GM15510 (cell line): Measurements from ENCODE around the gene PLCXD1.

Experiments used
- POLR2A ChIP-seq: IDR thresholded peaks from 3 replicates; pipeline ENCODE4 v1.6.1; 2011; ENCODE audit warnings: borderline replicate concordance; ENCODE audit not compliant: insufficient read length; ENCODE audit errors: extremely low read depth

The PLCXD1 gene

DNA sequence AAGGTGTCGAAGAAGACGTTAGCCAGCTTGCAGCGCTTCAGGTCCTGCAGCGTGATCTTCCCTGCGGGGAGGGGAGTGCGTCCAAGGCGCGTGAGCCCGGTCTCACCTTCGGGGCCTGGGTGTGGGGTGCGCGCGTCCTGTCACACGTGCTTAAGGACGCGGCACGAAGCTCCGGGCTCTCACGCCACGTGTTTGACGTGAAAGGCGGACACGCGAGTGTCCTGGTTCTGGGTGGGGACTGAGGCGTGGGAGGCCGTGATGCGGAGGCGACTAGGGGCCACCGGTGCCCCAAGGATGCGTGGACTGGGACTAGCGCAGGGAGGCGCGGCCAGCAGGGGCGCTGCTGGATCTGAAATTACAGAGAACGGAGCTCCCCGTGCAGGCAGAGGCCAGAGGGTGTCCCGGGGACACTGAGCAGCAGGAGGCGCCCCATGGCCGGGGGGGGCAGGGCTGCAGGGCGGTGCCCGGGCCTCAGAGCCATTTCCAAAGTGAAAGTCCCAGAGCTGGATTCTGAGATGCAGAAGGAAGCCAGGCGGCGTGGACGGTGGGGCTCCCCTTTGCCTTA is 57.7 kb downstream of the PLCXD1 start:
- no peak for TF ChIP-seq POLR2A

DNA sequence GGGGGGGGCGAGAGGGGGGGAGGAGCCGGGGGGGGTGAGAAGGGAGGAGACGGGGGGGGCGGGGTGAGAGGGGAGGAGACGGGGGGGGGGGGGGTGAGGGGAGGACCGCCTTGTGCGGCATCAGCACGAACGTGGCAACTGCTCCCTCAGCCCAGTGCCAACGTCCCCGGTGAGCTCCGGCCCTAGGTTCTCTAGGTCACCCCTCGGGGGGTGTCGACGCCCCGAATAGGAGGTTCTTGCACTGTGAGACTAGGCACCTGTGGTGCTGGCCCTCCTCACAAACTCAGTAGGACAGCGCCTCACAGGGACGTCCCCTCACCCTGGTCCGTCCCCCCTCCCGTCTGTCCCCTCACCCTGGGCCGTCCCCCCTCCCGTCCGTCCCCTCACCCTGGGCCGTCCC is 58.9 kb downstream of the PLCXD1 start:
- TF ChIP-seq POLR2A = no peak

DNA sequence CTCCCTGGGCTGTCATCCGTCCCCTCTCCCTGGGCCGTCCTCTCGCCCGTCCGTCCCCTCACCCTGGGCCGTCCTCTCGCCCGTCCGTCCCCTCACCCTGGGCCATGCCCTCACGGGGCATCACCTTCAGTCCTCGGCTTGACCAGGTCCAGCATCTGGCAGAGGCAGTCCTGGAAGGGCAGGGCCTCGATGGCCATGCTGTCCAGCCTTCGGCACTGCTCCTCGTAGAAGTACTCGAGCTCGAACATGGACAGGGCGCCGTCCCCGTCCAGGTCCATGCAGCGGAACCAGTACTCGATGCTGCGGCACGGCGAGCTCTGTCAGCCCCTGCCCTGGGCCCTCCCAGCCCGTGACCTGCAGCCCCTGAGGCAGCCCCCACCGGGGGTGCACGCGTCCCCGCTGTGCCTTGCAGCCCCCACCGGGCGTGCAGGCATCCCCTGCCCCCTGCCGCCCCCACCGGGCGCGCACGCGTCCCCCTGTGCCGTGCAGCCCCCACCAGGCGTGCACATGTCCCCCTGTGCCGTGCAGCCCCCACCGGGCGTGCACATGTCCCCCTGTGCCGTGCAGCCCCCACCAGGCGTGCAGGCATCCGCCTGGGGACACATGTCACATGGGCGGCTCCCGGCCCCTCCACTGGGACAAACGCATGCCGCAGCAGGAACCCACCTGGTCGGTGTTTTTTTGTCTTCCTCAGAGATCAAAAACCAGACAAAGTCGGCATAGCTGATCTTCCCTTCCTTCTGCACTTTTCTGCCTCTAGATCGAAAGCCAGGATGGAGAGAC is 59.7 kb downstream of the PLCXD1 start:
- no peak for TF ChIP-seq POLR2A

DNA sequence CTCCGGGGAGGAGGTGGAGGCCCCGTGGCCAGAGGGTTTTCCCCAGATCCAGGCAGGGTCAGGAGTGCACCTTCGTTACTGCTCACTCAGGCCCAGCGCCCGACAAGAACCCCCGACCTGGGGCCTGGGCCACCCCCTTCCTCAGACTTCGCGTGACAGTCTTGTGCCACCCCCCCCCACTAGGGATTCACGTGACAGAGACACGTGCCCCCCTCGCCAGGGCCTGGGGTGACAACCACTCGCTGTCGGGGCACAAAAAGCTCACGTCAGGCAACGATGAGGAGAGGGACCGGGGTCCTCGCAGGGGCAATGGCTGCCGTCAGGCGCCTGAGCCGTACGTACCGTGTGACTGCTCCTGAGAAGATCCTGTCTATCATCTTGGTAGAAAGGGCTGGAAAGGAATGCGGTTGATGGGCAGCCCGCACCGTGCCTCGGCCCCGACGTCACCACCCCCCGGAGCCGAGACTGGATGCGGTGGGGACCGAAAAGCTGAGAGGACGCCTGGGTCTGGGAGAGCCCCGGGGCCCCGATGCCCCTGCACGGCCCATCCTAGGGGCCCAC is 60.4 kb downstream of the PLCXD1 start:
- TF ChIP-seq POLR2A = no peak

DNA sequence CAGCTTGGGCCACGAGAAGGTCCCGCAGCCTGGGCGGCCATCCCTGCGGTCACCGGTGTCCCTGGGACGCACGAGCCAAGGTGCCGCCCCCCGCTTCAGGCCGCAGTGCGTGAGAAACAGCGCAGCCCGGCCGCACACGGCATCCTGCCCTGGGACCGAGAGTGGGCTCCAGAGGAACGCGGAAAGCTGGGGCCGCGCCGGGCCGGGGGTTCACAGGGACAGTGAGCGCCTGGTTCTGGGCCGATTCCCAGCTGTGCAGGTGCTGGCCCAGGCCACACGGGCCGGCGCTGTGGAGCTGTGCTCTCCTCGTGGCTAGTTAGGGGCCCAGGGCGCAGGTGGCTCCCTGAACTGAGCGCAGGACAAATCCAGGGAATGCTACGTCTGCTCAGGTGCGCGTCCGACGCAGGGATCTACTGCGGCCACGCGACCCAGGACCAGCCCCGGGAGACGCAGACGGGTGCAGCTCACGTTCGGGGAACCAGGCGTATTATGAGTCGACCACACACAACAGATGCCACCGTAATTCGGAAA is 63.3 kb downstream of the PLCXD1 start:
- TF ChIP-seq POLR2A = no peak

DNA sequence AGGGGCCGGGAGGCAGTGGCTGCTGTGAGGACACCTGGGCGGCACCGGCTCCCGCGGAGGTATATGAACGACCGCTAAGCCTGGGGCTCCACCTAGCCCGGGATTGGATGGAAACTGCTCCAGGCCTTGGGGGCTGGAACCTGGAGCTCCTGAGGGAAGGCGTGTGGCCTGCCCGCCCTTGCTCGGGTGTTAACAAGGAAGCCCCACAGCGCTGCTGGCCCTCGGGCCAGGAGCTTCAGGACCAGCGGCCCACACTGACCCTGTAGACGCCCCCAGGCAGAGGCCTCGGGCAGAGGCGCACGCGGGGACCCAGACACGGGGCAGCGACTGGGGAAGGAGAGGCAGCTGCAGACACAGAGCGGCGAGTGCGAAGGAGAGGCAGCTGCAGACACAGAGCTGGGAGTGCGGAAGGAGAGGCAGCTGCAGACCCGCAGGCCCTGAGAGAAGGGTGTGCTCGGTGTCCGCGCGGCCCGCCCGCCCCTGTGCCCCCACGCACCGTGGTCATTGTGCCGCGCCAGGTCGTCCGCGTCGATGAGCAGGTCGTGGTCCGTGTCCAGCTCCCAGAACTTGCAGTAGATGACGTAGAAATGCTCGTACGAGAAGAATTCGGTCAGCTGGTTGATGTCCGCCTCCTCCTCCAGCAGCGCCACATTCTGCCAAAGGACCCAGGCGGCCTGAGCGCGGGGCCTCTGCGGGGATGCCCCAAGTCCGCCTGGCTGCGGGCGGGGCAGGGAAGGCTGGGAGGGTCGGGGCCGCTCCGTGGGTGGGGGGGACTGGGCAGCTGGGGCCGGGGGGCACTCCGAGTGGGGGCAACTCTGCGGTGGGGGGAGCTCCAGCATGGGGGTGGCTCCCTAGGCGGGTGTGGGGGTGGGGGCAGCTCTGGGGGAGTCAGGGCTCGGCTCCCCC is 64.1 kb downstream of the PLCXD1 start:
- TF ChIP-seq POLR2A = no peak

DNA sequence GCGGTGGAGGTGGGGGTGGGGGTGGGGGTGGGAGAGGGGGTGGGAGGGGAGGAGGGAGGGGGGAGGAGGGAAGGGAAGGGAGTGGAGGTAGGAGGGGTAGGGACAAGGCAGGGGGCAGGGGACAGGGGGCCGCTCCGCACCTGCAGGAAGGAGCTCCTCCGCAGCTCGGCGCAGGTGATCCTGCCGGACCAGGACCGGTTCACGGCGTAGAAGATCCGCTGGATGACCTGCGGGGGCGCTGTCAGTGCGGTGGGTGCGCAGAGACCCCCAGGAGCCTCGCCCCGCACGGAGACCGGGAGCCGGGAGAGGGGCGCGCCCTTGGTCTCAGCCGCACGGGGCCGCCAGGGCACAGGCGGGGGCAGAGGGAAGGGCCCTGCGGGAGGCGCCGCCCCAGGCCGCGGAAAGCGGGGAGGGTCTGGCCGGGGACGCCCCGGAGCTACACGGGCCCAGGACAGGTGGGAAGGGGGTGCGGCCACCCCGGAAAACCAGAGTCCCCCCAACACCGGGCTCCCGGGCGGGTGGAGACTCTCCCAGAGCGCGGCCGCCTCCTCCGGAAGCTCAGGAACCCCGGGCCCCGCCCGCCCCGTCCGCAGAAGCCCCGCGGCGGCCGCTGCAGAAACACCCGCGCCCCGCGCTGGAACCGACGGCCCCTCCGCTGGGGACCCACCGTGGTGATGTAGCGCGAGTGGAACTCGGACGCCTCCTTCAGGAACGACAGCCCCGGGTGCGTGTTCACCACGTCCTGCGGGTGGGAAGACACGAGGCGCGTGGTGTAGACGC is 65.0 kb downstream of the PLCXD1 start:
- TF ChIP-seq POLR2A = no peak

DNA sequence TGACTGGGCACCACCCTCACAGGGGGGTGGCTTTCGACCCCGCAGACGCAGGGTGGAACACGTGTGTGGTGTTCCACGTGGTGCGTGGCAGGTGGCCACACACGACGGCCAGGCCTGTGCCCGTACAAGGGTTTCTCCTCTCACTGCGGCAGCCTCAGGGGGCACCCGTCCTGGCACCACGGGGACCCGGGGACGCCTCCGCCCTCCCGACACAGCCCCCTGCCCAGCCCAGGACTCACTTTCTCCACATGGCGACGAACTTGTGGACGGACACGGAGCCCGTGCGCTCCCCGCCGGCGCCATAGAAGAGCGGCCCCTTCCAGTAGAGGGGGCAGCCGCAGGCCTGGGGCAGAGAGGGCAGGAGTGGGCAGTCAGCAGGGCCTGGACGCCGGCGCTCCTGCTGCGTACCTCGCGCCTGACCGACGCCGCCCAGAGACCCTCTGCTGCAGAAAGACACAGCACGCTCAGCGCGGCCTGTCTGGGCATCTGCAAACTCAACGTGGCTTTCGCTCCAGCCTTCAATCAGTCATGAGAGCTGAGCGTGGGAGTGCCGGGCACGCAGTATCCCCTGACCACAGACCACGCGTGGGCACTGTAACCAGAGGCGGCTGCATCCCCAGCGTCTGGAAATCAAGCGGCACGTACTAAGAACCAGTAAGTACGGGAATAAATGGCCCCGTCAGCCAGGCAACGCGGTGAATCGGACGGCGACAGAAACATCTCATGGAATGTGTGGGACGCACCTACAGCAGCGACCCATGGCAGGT is 66.4 kb downstream of the PLCXD1 start:
- TF ChIP-seq POLR2A = no peak

DNA sequence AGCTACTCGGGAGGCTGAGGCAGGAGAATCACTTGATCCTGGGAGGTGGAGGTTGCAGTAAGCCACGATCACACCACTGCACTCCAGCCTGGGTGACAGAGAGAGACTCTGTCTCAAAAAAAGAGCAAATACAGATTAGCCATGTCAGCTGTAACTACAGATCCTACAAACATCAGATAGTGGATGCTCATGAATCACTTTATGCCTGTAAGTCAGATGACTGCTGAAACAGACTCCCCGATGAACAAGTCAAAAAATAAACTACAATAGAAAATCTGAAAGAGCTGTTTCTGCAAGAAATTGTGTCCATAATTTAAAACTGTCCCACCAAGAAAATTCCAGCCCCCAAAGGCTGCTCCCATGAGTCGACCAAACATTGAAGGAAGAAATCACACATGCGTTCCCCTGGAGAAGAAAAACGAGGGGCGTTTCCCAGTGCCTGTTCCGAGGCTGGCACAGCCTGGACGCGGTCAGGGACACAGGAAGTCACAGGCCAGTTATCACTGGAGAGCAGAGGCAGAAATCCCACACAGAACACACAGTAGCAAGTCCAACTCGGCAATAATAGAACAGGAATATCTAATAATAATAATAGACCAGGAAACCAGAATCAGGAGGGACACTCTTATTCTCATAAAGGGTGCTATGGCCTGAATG is 67.4 kb downstream of the PLCXD1 start:
- no peak for TF ChIP-seq POLR2A

DNA sequence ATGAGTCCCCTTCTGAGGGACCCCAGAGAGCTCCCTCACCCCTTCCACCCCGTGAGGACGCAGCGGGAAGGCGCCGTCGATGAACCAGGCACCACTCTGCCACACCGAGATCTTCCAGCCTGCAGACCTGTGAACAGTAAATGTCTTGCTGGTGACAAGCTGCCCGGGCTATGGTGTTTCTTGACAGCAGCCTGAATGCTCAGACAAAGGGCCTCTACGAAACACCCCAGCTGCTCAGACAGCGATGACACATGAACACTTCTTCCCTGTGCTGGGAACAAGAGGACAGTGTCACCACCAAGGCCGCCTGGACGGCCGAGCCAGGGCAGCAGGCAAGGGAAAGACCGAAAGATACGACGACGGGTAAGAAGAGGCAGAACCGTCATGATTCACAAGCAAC is 68.0 kb downstream of the PLCXD1 start:
- no peak for TF ChIP-seq POLR2A

DNA sequence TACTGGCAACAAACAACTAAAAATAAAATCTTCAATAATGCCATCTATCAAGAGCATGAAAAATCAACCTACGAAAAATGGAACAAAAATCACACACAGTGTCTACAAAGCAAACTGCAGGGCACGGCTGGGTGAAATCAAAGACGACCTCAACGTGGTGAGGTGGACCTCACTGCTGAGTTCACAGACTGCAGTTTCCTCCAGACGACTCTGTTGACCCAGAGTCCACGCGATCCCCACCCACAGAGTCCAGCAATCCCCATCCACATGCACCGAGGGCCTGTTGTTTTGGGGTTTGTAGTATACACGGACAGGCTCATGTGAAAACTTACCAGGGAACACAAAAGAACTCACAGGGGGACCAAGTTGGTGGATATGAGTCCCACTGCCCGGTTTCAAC is 68.5 kb downstream of the PLCXD1 start:
- no peak for TF ChIP-seq POLR2A

DNA sequence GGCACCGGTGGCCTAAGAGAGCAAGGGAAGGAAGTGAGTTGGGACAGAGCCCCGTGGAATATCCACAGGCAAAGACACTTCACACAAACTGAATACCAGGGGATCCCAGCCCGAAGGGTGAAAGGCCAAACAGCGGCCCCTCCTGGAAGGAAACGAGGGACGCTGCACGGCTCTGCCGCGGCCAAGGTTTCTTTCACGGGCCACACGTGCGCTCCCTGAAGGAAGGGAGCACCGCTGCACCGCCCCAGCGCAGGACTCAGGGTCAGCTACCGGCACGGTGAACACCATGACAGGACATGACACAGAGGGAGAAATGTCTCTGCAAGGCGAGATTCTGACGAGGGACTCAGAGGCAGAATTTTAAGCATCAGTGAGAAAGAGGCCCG is 69.0 kb downstream of the PLCXD1 start:
- TF ChIP-seq POLR2A = no peak
